HG02943 (cell line): Measurements from ENCODE around the gene ABAT.
"Not testable (repeated sequence)": the region's sequence is repeated elsewhere in the genome, so short reads cannot be mapped to it uniquely, and the experiment has no call there.

Experiments
- ATAC-seq: cut with Tn5 transposase; IDR thresholded peaks from one replicate; pipeline ENCODE4 v1.9.1; 2021; ENCODE audit warnings: mild to moderate bottlenecking, low read depth, moderate library complexity; ENCODE audit not compliant: unreplicated experiment

ABAT gene

DNA sequence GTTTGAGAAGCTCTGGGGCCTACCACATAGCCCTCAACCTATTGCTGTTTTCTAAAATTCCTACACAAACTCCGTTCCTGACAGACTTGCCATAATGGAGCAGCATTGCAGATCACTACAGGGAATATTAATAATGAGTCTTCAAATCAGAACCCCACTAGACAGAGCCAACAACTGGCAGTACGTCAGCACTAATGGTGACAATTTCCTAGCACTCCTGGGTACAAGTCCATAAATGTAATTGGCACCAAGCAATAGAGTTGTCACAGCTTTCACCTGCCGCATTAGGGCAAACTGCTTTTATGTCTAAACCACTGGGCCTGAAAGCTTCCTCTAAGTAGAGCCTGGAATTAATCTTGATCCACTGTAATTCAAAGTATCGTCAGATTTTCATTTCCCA lies 25.5 kb upstream of the ABAT start:
- ATAC-seq: no peak

DNA sequence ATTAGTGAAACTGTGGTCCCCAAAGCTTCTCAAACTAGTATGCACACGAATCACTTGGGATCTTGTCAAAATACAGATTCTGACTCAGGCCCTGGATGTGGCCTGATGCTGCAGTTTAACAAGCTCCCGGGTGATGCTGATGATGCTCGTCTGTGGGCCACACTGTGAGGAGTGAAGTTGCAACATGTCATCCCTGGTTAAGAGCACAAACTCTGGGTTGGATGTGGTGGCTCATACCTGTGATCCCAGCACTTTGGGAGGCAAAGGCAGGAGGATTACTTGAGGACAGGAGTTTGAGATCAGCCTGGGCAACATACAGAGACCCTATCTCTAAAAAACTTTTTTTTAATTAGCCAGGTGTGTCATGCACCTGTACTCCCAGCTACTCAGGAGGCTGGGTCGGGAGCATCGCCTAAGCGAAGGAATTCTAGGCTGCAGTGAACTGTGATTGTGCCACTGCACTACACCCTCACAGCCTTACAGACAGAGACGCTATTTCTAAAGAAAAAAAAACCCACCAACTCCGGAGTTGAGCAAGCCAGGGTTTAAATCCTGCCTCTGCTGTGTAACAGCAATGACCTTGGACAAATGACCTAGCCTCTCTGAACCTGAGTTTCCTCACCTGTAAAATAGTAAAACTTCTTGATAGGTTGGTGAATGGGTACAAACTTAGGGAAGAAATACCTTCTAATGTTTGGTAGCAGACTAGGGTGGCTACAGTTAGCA lies 24.4 kb upstream of the ABAT start:
- ATAC-seq: no peak

DNA sequence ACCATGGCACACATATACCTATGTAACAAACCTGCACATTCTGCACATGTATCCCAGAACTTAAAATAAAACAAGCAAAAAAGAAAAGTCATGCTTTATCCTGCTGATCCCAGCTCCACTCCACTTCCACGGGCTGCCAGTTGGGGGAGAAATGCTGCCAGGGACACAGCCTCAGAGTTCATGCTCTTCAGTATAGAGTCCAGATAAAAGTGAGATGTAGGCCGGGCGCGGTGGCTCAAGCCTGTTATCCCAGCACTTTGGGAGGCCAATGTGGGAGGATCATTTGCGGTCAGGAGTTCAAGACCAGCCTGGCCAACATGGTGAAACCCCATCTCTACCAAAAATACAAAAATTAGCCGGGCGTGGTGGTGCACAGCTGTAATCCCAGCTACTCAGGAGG lies 22.5 kb upstream of the ABAT start:
- not testable (repeated sequence) for ATAC-seq

DNA sequence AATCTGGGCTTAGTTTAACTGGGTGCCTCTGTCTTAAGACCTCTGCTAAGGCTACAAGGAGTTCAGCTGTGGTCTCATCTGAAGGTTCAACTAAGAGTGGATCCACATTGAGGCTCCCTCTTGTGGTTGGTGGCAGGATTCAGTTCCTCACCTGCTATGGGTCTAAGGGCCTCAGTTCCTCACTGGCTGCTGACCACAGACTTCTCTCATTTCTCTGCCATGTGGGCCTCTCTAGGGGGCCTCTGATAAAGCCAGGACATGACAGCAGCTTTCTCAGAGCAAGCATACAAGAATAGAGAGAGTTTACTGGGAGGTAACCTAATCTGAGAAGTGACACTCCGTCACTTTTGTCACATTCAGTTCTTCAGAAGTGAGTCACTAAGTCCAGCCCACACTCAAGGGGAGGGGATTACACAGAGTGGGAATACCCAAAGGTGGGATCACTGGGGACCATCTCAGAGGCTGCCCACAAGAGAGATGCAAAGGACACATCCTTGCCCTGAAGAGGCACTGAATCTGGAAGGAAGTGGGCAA lies 19.2 kb upstream of the ABAT start:
- no peak for ATAC-seq

DNA sequence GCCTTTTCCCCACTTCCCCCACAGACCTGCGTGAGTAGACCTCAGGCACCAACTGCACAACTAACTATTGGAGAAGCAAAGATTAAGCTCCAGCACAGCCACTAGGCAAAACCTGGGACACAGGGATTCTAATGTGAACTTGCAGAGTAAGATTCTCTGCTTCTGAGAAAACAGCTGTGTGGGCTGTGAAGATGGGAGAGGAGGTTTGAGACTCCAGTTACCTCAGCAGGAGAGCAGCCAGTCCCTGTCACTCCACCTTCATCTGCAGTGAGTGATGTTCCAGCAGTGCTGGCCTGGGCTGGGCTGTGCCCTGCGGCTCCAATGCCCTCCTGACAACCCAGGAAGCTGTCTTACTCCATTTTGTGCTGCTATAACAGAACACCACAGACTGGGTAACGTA lies 18.0 kb upstream of the ABAT start:
- no peak for ATAC-seq

DNA sequence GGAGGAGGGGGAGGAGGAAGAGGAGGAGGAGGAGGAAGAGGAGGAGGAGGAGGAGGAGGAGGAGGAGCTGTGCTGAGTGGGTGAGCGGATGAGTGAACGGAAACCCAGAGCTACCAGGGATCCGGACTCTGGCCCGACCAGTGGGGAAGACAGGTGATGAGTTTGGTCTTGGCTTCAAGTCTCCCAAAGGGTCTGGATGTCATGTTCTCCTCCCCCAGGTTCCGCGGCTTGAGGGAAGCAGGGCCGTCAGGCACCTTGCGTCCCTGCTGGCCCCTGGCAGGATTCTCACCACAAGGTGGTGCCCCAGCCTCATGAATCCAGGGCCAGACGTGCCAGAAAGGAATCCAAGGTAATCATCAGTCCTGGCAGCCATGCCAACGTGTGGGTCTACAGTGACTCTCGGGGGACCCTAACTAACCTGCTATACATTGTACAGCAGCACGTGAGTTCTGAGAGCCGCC lies 13.5 kb upstream of the ABAT start:
- no peak for ATAC-seq

DNA sequence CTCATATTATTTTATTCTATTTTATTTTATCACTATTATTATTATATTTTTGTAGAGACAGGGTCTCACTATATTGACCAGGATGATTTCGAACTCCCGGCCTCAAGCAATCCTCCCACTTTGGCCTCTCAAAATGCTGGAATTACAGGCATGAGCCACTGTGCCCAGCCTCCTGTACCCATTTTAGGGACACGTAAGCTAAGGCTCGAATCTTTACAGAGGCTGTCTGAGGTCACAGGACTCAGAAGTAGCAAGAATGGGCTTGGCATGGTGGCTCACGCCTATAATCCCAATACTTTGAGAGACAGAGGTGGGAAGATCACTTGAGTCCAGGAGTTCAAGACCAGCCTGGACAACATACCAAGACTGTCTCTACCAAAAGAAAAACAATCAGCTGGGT lies 12.7 kb upstream of the ABAT start:
- ATAC-seq: no peak

DNA sequence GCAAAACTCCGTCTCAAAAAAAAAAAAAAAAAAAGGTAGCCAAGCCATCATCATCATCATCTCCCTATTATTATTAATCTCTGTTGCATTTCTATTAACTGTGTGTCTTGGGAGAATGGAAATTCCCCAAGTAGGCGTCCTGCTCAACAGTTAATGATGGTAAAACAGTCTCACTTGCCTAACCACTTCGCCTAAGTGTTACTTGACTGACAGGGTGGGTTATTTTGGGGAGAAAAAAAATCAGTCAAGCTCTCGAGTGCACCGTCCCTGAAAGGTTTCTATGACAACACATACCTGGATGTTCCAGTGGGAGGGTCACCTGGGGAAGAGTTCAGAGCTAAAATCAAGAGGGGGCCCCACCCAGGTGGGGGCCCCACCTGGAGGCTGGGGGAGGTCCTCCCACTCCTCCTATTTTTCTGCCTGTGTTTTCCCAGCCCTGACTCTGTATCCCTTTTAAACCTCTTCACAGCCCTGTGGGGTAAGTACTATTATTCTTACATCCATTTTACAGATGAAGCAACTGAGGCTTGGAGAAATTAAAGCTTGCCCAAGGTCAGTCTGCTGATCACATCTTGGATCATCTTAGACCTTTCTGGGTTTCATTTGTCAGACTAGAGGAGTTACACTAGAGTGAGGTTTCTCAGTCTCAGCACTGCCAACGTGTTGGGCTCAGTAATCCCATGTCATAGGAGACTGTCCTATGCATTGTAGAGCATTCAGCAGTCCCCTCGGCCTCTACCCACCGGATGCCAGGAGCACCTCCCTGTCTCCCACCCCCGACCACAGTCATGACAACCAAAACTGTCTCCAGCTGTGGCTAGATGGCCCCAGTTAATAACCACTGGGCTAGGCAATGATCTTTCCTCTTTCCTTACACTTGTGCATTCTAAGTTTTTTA lies 11.0 kb upstream of the ABAT start:
- ATAC-seq: no peak

DNA sequence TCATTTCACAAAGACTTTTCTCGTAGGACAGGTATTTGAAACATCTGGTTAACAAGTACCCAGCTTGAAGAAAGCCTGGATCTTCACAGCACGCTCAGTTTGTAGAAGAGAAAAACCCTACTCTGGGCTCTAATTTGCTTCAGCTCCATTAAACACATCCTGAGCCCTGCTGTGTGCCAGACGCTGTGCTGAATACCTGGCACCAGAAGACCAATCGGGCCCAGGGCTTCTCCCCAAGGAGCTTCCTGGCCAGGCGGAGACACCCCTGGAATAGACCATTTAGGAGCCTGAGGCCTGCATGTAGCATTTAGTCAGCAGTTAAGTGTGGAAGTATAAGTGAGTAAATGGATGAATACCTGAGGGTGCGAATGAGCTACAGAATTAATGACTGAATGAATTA lies 8.9 kb upstream of the ABAT start:
- no peak for ATAC-seq

DNA sequence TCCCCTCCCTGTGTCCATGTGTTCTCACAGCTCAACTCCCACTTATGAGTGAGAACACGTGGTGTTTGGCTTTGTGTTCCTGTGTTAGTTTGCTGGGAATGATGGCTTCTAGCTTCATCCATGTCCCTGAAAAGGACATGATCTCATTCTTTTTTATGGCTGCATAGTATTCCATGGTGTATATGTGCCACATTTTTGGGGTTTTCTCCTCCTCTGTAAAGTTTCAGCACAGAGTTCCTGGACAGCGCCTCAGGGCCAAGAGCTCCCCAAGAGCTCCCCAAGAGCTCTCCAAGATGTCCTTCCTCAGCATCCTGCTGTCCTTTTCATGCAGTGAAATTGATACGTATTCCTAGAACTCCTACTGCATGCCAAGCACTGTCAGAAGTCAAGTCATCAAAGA lies 6.9 kb upstream of the ABAT start:
- no peak for ATAC-seq

DNA sequence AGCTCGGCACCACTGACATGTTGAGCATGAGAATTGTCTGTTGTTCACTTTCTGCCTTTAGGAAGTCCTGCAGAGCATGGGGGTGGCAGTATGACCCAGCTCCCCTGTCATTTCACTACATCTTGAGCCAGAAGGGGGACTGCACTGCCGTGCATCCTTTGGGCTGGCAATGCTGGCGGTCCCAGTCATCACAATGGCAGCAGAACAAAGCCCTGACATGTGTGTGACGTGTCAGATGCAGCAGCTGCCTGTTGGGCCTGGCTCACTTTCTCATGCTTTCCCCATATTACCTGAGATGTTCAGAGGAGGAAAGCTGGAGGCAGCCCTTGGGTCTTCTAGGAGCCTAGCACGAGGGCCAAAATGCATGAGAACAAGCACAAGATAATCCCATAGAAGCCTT lies 6.3 kb upstream of the ABAT start:
- ATAC-seq: no peak

DNA sequence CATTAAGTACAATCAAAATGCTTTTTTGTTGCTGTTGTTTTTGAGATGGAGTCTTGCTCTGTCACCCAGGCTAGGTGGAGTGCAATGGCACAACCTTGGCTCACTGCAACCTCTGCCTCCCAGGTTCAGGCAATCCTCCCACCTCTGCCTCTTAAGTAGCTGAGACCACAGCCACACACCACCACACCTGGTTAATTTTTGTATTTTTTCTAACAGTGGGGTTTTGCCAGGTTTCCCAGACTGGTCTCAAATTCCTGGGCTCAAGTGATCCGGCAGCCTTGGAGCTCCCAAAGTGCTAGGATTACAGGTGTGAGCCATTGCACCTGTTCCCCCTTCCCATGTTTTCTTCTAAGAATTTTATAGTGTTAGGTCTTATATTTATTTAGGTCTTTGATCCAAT lies 4.9 kb upstream of the ABAT start:
- no peak for ATAC-seq

DNA sequence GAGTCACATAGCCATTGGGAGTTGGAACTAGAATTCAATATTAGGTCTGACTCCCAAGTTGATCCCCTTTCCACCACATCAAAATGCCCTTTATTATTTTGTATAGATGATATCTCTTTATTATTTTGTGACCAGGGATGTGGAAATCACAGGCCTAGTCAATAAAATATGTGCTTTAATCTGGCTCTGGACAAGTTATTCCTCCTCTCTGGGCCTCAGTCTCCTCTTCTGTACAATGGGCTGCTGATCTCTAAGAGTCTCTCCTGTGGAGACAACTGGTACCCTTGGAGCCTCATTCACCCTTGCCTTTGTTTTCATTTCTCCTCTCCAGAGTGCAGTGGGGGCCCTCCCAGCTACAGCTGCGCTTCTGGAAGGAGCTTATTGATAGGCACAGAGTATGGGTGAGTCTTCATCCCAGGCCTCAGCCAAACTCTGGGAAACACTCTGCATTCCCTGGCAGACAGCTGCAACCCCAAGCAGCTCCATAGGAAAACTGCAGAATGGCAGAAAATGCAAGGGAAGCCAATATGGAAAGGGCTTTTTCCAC lies 4.3 kb upstream of the ABAT start:
- no peak for ATAC-seq

DNA sequence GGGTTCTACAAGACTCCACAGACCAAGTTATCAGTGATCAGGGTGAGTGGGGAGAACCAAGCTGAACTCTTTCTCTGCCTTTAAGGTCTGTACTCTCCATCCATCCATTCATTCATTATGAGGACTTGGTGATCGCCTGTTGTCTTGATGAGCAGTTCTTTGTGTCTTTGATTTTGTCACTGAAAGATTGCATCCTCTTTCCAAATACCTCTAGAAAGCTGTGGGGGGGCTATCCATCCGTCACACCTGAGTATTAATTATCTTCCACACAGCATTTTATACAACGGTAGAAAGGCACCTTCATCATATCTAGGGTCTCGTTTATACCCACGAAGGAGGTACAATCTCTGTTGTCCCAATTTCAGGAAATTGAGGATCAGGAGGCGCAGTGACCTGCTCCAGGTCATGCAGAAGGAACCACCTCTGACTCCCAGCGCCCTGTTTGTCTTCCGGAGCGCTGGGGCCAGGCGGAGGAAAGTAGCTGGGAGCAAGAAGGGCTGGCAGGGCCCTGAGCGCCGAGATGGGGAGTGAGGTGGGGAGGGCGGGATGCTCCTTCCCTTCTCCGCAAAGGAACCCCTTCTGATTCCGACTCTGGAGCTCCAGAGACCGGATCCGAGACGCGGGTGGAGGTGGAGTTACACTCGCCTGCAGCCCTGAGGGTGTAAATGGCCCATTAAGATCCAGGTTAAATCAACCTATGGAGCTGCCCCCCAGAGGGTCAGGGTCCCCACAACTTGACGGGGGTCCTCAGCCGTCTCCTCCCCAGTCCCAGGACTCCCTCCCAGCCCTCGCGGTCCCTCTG lies 605 bp upstream of the ABAT start:
- ATAC-seq: peak; percentile 46

DNA sequence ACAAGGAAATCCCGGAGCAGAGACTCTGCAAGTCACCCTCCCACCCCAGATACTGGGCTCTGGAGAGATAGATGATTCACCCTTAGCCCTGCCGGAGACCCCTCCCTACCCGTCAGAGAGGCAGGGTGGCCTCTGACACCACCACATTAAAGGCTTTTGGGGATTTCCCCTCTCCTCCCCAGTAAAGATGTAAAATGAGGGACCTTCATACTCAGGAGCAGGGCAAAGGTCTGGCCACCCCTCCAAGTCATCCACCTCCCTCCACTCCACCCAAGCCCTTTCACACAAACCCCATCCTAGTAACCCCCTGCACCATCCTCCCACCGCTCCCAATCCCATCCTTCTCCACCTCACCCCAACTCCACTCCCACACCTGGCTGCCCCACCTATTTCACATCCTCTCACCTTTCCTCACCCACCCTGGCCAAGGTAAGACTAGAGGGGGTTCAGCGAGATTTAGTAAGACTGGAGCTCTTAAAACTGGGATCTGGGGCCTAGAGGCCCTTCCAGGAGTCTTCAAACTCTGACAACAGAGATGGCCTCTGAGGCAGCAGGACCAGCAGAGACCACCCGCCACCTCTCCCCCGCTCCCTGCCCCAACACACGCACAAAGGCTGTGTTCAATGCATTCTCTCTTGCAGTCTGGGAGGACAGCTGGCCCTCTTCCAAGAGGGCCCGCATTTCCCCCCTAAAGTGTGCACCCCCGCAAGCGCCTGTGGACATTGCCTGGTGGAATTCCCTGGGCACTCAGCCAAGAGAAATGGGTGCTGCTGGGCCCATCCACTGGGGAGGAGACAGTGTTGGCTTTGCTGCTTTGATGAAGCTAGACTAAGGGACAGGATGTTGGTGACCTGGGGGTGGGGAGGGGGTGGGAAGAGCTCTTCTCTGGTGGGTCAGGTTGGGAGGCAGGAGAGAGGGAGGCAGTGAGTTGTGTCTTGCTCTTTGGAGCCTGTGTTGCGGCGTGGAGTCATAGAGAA lies 1.1 kb downstream of the ABAT start:
- no peak for ATAC-seq

DNA sequence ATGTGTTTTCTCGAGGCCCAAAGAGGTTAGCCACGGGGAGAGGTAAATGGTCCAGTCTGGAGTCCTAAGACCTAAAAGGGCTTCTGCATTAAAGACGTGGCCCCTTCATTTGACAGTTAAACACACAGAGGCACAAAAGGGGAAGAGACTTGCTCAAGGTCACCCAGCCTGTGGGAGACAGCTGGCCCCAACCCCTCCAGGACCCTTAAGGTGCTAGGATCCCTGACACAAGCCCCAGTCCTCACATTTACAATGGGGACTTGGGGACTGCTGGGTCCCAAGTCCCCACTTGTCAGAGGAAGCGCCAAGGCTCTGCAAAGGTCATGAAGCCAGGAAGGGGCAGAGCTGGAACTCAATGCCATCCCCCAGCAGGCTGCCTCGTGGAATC lies 1.7 kb downstream of the ABAT start:
- no peak for ATAC-seq

DNA sequence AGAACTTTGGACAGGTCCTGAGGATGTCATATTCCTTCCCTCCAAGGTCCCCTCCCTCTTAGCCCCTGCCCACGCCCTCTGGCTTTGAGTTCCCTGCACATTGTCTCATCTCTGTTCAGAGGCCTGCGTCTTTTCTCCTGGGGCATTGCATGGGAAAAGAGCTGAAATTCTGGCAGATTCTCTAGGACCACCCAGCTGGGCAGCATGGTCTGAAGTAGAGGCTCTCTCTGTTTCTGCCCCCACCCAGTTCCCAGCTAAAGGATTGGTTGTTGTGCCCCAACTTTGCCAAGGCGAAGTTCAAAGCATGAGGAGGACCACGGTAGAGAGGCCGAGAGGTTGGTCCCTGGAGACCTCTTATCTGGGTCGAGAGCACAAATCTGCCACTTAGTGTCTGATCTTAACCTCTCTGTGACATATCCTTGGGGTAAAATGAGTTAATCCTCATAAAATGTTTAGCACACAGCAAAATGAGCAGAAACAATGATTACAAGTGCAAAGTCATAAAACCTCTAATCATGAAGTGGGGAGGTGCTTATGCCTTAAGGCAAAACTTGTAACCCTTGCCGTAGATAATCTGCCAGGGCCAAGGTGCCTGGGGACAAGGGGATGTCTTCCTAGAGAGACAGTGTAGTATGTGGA lies 2.4 kb downstream of the ABAT start:
- ATAC-seq: no peak

DNA sequence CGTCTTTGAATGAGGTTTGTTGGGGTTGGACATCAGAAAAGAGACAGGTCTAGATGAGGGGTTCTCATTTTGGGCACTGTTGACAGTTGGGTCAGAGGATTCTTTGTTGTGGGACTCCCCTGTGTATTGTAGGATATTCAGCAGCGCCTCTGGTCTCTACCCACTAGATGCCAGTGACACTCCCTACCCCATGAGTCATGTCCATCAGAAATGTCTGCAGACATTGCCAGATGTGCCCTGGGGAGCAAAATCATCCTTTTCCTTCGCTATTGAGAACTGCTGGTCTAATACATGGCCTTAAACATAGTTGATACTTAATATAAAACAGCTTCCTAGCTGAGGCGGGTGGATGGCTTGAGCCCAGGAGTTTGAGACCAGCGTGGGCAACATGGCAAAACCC lies 3.1 kb downstream of the ABAT start:
- ATAC-seq: no peak
